Peyer's patch (tissue), 4 donors: ENCODE results near the gene SYN1.

ENCODE experiments used
- CTCF ChIP-seq, 6 experiments: fragments of 450-650 bp in 4 of 6; fragments of 200-600 bp in 2 of 6; sonication (generic) in 1 of 6; IDR thresholded peaks; one replicate each; pipeline ENCODE4 v1.5.1; 2017 to 2019; ENCODE audit warnings: antibody characterized with exemption in 6 of 6, mild to moderate bottlenecking in 3 of 6, moderate library complexity in 1 of 6
- POLR2A ChIP-seq, 2 donors: fragments of 450-650 bp; IDR thresholded peaks; one replicate each; pipeline ENCODE4 v1.5.1; 2017; ENCODE audit warnings: antibody characterized with exemption in 2 of 2, mild to moderate bottlenecking in 2 of 2, moderate library complexity in 2 of 2

DNA sequence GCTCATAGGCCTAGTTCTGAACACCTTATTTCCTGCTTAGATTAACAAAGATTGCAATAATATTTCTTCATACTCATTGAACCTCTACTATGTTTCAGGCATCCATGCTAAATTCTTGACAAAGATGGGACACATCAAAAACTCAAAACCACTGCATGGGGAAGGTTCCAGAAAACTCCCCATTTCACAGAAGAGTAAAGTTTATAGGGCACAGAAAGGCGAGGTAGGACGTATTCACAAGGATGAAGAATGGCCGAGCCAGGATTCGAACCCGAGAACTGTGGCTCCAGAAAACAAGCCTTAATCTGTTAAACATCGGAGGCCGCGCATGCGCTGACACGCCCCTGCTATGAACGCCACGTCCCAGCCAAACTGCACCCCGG is 38.6 kb upstream of the SYN1 start:
- TF ChIP-seq CTCF (IDR thresholded peaks at IDR 0.05) (no peak), POLR2A (IDR thresholded peaks at IDR 0.05) (no peak)
